A549 (cell line): ENCODE measurements around the gene SERBP1.

ENCODE experiments used
- BHLHE40 ChIP-seq: IDR thresholded peaks from 2 replicates; pipeline ENCODE4 v1.6.1; 2012; ENCODE audit warnings: low read depth, low read length, inconsistent platforms
- EHMT2 ChIP-seq: fragments of 200-600 bp; sonication (generic); IDR thresholded peaks from 2 replicates; pipeline ENCODE4 v1.6.1; 2016; ENCODE audit warnings: antibody characterized with exemption, low read depth, mild to moderate bottlenecking, moderate library complexity
- ELK1 ChIP-seq: fragments of 150-350 bp; IDR thresholded peaks from 2 replicates; pipeline ENCODE4 v1.6.1; 2014; ENCODE audit warnings: low read depth, mild to moderate bottlenecking, low read length
- EP300 ChIP-seq, 2 experiments: fragments of >200 bp; sonication (Bioruptor Twin); formaldehyde crosslinking; IDR thresholded peaks; 2 replicates in 1 of 2; 3 replicates in 1 of 2; pipeline ENCODE4 v1.6.1; 2016 to 2017
- ESRRA ChIP-seq: fragments of 150-350 bp; IDR thresholded peaks from 2 replicates; pipeline ENCODE4 v1.6.1; 2014; ENCODE audit warnings: mild to moderate bottlenecking, low read length, borderline replicate concordance
- JUN ChIP-seq, 2 experiments: fragments of >200 bp; sonication (Bioruptor Twin); formaldehyde crosslinking; IDR thresholded peaks; 2 replicates in 1 of 2; 3 replicates in 1 of 2; pipeline ENCODE4 v1.6.1; 2016 to 2017
- PHF8 ChIP-seq: fragments of 200-600 bp; sonication (generic); IDR thresholded peaks from 2 replicates; pipeline ENCODE4 v1.6.1; 2016; ENCODE audit warnings: low read depth, mild to moderate bottlenecking, antibody characterized with exemption, moderate library complexity, borderline replicate concordance
- POLR2A ChIP-seq: IDR thresholded peaks from 2 replicates; pipeline ENCODE4 v1.6.1; 2012; ENCODE audit warnings: mild to moderate bottlenecking, low read length
- RAD21 ChIP-seq, 2 experiments: fragments of >200 bp in 1 of 2; sonication (Bioruptor Twin) in 1 of 2; formaldehyde crosslinking in 1 of 2; IDR thresholded peaks in 1 of 2; conservative IDR thresholded peaks in 1 of 2; 2 replicates in 1 of 2; 3 replicates in 1 of 2; pipeline ENCODE4 v1.6.1; 2012 to 2018; ENCODE audit warnings: inconsistent platforms in 1 of 2
- USF2 ChIP-seq: fragments of 450-650 bp; IDR thresholded peaks from 2 replicates; pipeline ENCODE4 v1.6.1; 2014; ENCODE audit warnings: antibody characterized with exemption
- ZSCAN20 ChIP-seq: fragments of 250-450 bp; sonication (Bioruptor Pico); IDR thresholded peaks from 2 replicates; pipeline ENCODE4 v1.8.0; 2022; ENCODE audit warnings: mild to moderate bottlenecking, moderate library complexity
- TF ChIP-seq, protein P1 (sequence below): IDR thresholded peaks from 2 replicates; pipeline ENCODE4 v1.6.1; 2012; ENCODE audit warnings: low read depth, borderline replicate concordance
- TF ChIP-seq, protein P2 (sequence below): fragments of >200 bp; sonication (Bioruptor Twin); formaldehyde crosslinking; IDR thresholded peaks from 3 replicates; pipeline ENCODE4 v1.5.1; 2016

DNA sequence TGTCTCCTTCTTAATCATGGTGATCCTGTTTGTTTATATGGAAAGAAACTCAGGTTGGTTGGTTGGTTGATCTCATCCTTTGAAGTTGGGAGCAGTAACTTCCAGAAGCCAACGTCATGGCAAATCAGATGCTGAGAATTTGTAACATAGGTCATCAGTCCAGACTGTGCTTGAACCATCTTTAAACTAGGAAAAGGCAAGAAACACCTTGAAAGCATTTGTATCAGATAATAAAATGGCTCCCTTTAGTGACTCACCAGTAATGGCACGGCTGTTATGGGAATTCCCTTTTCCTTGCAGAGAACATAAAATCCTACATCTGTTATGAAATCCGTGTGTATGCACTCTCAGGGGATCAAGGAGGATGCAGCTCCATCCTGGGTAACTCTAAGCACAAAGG is 58.1 kb downstream of the SERBP1 start:
- TF ChIP-seq ELK1 = no peak
- no peak for TF ChIP-seq POLR2A
- no peak for TF ChIP-seq USF2
- TF ChIP-seq, protein P1, sequence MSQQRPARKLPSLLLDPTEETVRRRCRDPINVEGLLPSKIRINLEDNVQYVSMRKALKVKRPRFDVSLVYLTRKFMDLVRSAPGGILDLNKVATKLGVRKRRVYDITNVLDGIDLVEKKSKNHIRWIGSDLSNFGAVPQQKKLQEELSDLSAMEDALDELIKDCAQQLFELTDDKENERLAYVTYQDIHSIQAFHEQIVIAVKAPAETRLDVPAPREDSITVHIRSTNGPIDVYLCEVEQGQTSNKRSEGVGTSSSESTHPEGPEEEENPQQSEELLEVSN = no peak
- no peak for TF ChIP-seq ESRRA
- no peak for TF ChIP-seq EP300 (IDR thresholded peaks at IDR 0.05)
- no peak for TF ChIP-seq EHMT2
- TF ChIP-seq BHLHE40 = no peak
- TF ChIP-seq, protein P2, sequence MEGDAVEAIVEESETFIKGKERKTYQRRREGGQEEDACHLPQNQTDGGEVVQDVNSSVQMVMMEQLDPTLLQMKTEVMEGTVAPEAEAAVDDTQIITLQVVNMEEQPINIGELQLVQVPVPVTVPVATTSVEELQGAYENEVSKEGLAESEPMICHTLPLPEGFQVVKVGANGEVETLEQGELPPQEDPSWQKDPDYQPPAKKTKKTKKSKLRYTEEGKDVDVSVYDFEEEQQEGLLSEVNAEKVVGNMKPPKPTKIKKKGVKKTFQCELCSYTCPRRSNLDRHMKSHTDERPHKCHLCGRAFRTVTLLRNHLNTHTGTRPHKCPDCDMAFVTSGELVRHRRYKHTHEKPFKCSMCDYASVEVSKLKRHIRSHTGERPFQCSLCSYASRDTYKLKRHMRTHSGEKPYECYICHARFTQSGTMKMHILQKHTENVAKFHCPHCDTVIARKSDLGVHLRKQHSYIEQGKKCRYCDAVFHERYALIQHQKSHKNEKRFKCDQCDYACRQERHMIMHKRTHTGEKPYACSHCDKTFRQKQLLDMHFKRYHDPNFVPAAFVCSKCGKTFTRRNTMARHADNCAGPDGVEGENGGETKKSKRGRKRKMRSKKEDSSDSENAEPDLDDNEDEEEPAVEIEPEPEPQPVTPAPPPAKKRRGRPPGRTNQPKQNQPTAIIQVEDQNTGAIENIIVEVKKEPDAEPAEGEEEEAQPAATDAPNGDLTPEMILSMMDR = no peak
- no peak for TF ChIP-seq ZSCAN20
- TF ChIP-seq PHF8 = no peak
- TF ChIP-seq JUN (IDR thresholded peaks at IDR 0.05) = no peak
- no peak for TF ChIP-seq RAD21 (conservative IDR thresholded peaks at IDR 0.05 in 1 of 2, IDR thresholded peaks at IDR 0.05 in 1 of 2)
